Measurements from ENCODE around the gene NCKAP5. TPM values are rescaled to one million over a fixed set of nuclear protein-coding genes. Genes with fewer than 3 reads are reported as not detected.
"Not testable (repeated sequence)": the region's sequence is repeated elsewhere in the genome, so short reads cannot be mapped to it uniquely, and the experiment has no call there.

NCKAP5 gene
- total RNA-seq, 1 donor from 2014 or later: not detected

- no peaks in the 10 kb centered on the region for H3K36me3 Mint-ChIP-seq (ENCODE audit: low read depth)
- no peaks in the 10 kb centered on the region for H3K4me1 Mint-ChIP-seq (ENCODE audit: low read depth)
Observed at GRCh38 chr2:133526530-133527300, 41.5 kb downstream of the NCKAP5 start.

GRCh38 chr2:133525613-133526529 is 42.4 kb downstream of the NCKAP5 start:
- Mint-ChIP-seq H3K4me1 (ENCODE audit: low read depth) (no peaks in the 10 kb centered on the region), H3K36me3 (ENCODE audit: low read depth) (no peaks in the 10 kb centered on the region), H3K4me3 (no peak overlapping the region), H3K27me3 (ENCODE audit: insufficient read depth) (no peaks in the 10 kb centered on the region), H3K9me3 (no peaks in the 10 kb centered on the region), H3K27ac (no peak overlapping the region)
- DNase-seq (ENCODE audit: low spot score): no peak
- intact Hi-C loops (cut with micrococcal nuclease): no loop called here

More at GRCh38 chr2:133526530-133527300, 41.5 kb downstream of the NCKAP5 start:
- no peak overlapping the region for H3K4me3 Mint-ChIP-seq
- no peak overlapping the region for H3K27ac Mint-ChIP-seq
- no peaks in the 10 kb centered on the region for H3K27me3 Mint-ChIP-seq (ENCODE audit: insufficient read depth)
- intact Hi-C loops (cut with micrococcal nuclease): no loop called here
- no peaks in the 10 kb centered on the region for H3K9me3 Mint-ChIP-seq
- DNase-seq (ENCODE audit: low spot score): no peak

GRCh38 chr2:133525090-133525489 is 43.2 kb downstream of the NCKAP5 start:
- H3K9me3 Mint-ChIP-seq: no peaks in the 10 kb centered on the region
- intact Hi-C loops (cut with micrococcal nuclease): no loop called here

GRCh38 chr2:133523406-133523805 is 44.9 kb downstream of the NCKAP5 start:
- no peaks in the 10 kb centered on the region for H3K4me1 Mint-ChIP-seq (ENCODE audit: low read depth)
- intact Hi-C loops (cut with micrococcal nuclease): no loop called here
- H3K27ac Mint-ChIP-seq: no peak overlapping the region
- no peak for DNase-seq (ENCODE audit: low spot score)
- H3K27me3 Mint-ChIP-seq (ENCODE audit: insufficient read depth): no peaks in the 10 kb centered on the region
- H3K36me3 Mint-ChIP-seq (ENCODE audit: low read depth): no peaks in the 10 kb centered on the region
- H3K9me3 Mint-ChIP-seq: no peaks in the 10 kb centered on the region
- H3K4me3 Mint-ChIP-seq: no peak overlapping the region

More at GRCh38 chr2:133525090-133525489, 43.2 kb downstream of the NCKAP5 start:
- DNase-seq (ENCODE audit: low spot score): no peak
- Mint-ChIP-seq H3K27me3 (ENCODE audit: insufficient read depth) (no peaks in the 10 kb centered on the region), H3K36me3 (ENCODE audit: low read depth) (no peaks in the 10 kb centered on the region), H3K27ac (no peak overlapping the region), H3K4me3 (no peak overlapping the region), H3K4me1 (ENCODE audit: low read depth) (no peaks in the 10 kb centered on the region)

GRCh38 chr2:133522204-133522603 is 46.1 kb downstream of the NCKAP5 start:
- H3K27ac Mint-ChIP-seq: no peak overlapping the region
- no peaks in the 10 kb centered on the region for H3K9me3 Mint-ChIP-seq
- H3K36me3 Mint-ChIP-seq (ENCODE audit: low read depth): no peaks in the 10 kb centered on the region
- no peaks in the 10 kb centered on the region for H3K4me1 Mint-ChIP-seq (ENCODE audit: low read depth)
- no peak for DNase-seq (ENCODE audit: low spot score)
- intact Hi-C loops (cut with micrococcal nuclease): no loop called here
- H3K27me3 Mint-ChIP-seq (ENCODE audit: insufficient read depth): no peaks in the 10 kb centered on the region
- no peak overlapping the region for H3K4me3 Mint-ChIP-seq

GRCh38 chr2:133521146-133521745 is 47.0 kb downstream of the NCKAP5 start:
- H3K9me3 Mint-ChIP-seq: no peaks in the 10 kb centered on the region
- no peaks in the 10 kb centered on the region for H3K4me1 Mint-ChIP-seq (ENCODE audit: low read depth)
- no peak overlapping the region for H3K27ac Mint-ChIP-seq
- intact Hi-C loops (cut with micrococcal nuclease): no loop called here
- H3K27me3 Mint-ChIP-seq (ENCODE audit: insufficient read depth): no peaks in the 10 kb centered on the region
- DNase-seq (ENCODE audit: low spot score): no peak
- no peak overlapping the region for H3K4me3 Mint-ChIP-seq
- no peaks in the 10 kb centered on the region for H3K36me3 Mint-ChIP-seq (ENCODE audit: low read depth)

GRCh38 chr2:133519677-133520076 is 48.6 kb downstream of the NCKAP5 start:
- H3K36me3 Mint-ChIP-seq (ENCODE audit: low read depth); H3K4me3 Mint-ChIP-seq; DNase-seq (ENCODE audit: low spot score); intact Hi-C loops (cut with micrococcal nuclease); H3K27ac Mint-ChIP-seq; H3K27me3 Mint-ChIP-seq (ENCODE audit: insufficient read depth); H3K4me1 Mint-ChIP-seq (ENCODE audit: low read depth); H3K9me3 Mint-ChIP-seq: not testable (repeated sequence)

- no peak overlapping the region for H3K4me3 Mint-ChIP-seq
- DNase-seq (ENCODE audit: low spot score): no peak
- no peaks in the 10 kb centered on the region for H3K36me3 Mint-ChIP-seq (ENCODE audit: low read depth)
- H3K9me3 Mint-ChIP-seq: no peaks in the 10 kb centered on the region
- intact Hi-C loops (cut with micrococcal nuclease): no loop called here
- H3K4me1 Mint-ChIP-seq (ENCODE audit: low read depth): no peaks in the 10 kb centered on the region
- no peaks in the 10 kb centered on the region for H3K27me3 Mint-ChIP-seq (ENCODE audit: insufficient read depth)
- no peak overlapping the region for H3K27ac Mint-ChIP-seq
Observed at GRCh38 chr2:133518700-133519344, 49.4 kb downstream of the NCKAP5 start.

- intact Hi-C loops (cut with micrococcal nuclease): no loop called here
- Mint-ChIP-seq H3K36me3 (ENCODE audit: low read depth) (no peaks in the 10 kb centered on the region), H3K4me3 (no peak overlapping the region)
Observed at GRCh38 chr2:133517876-133518275, 50.4 kb downstream of the NCKAP5 start.

GRCh38 chr2:133516405-133517026 is 51.7 kb downstream of the NCKAP5 start:
- H3K4me3 Mint-ChIP-seq: no peak overlapping the region
- H3K9me3 Mint-ChIP-seq: no peaks in the 10 kb centered on the region
- no peak for DNase-seq (ENCODE audit: low spot score)
- no peaks in the 10 kb centered on the region for H3K27me3 Mint-ChIP-seq (ENCODE audit: insufficient read depth)
- no peaks in the 10 kb centered on the region for H3K4me1 Mint-ChIP-seq (ENCODE audit: low read depth)
- no peaks in the 10 kb centered on the region for H3K36me3 Mint-ChIP-seq (ENCODE audit: low read depth)
- intact Hi-C loops (cut with micrococcal nuclease): no loop called here
- H3K27ac Mint-ChIP-seq: no peak overlapping the region

More at GRCh38 chr2:133517876-133518275, 50.4 kb downstream of the NCKAP5 start:
- Mint-ChIP-seq H3K27me3 (ENCODE audit: insufficient read depth) (no peaks in the 10 kb centered on the region), H3K27ac (no peak overlapping the region), H3K4me1 (ENCODE audit: low read depth) (no peaks in the 10 kb centered on the region), H3K9me3 (no peaks in the 10 kb centered on the region)
- DNase-seq (ENCODE audit: low spot score): no peak

GRCh38 chr2:133515271-133515670 is 53.0 kb downstream of the NCKAP5 start:
- H3K4me1 Mint-ChIP-seq (ENCODE audit: low read depth): no peaks in the 10 kb centered on the region
- H3K9me3 Mint-ChIP-seq: no peaks in the 10 kb centered on the region
- H3K27me3 Mint-ChIP-seq (ENCODE audit: insufficient read depth): no peaks in the 10 kb centered on the region
- no peak overlapping the region for H3K4me3 Mint-ChIP-seq
- H3K36me3 Mint-ChIP-seq (ENCODE audit: low read depth): no peaks in the 10 kb centered on the region
- intact Hi-C loops (cut with micrococcal nuclease): no loop called here
- no peak overlapping the region for H3K27ac Mint-ChIP-seq
- no peak for DNase-seq (ENCODE audit: low spot score)

GRCh38 chr2:133513893-133514292 is 54.4 kb downstream of the NCKAP5 start:
- no peak for DNase-seq (ENCODE audit: low spot score)
- Mint-ChIP-seq H3K9me3 (no peaks in the 10 kb centered on the region), H3K4me3 (no peak overlapping the region), H3K4me1 (ENCODE audit: low read depth) (no peaks in the 10 kb centered on the region), H3K36me3 (ENCODE audit: low read depth) (no peaks in the 10 kb centered on the region), H3K27ac (no peak overlapping the region), H3K27me3 (ENCODE audit: insufficient read depth) (no peaks in the 10 kb centered on the region)
- intact Hi-C loops (cut with micrococcal nuclease): no loop called here

Measured in activated T-helper 1 cell treated with anti-CD3 and anti-CD28 coated beads, Interleukin-12 subunit alpha, Interleukin-12 subunit beta, Interleukin-2, Interleukin-4 antibody, amounts not matched to agents 30 ng/mL and 10 ng/mL and 1 ng/mL, durations not matched to agents 14 hours and 24 hours and 36 hours (primary cell).